KG1 (cell line): Measurements from ENCODE around the gene LCK.
A peak's percentile ranks its signal among the peaks of the same experiment; 100 is the strongest.

Source experiments
- DNase-seq: peaks from one replicate; lab custom pipeline; 2025; lab: John Stamatoyannopoulos, UW

LCK gene

DNA sequence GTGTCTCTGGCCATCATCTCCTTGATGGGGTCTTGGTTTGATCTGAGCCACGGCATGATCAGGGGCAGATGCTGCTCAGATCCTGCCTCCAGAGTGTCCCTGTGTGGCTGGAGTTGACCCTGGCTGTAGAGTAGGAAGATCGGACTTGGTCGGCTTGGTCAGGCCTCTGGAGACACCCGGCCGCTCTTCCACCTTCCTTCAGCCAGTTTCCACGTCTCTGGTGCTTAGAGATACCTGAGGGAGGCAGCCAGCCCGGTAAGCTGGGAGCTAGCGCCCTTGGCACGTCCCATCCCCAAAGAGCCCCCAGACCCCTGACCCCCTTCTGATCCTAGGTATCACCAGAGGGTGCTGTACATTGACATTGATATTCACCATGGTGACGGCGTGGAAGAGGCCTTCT lies 76.1 kb downstream of the LCK start:
- DNase-seq, result no peak

- DNase-seq, result no peak
Measured at GRCh38 chr1:32329931-32330466, 78.9 kb downstream of the LCK start.

GRCh38 chr1:32330558-32331151 lies 79.6 kb downstream of the LCK start:
- no peak for DNase-seq

DNA sequence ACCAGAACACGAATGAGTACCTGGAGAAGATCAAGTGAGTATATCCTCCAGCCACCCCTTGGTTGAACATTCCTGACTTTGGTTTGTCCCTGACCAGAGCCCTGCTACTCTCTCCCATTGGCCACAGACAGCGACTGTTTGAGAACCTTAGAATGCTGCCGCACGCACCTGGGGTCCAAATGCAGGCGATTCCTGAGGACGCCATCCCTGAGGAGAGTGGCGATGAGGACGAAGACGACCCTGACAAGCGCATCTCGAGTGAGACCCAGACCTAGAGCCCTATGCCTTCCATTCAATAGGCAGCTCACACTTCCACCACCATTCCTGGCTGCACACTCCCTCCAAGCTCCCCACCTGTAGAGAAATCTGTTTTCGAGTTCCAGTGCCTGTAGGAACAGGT lies 80.5 kb downstream of the LCK start:
- no peak for DNase-seq

DNA sequence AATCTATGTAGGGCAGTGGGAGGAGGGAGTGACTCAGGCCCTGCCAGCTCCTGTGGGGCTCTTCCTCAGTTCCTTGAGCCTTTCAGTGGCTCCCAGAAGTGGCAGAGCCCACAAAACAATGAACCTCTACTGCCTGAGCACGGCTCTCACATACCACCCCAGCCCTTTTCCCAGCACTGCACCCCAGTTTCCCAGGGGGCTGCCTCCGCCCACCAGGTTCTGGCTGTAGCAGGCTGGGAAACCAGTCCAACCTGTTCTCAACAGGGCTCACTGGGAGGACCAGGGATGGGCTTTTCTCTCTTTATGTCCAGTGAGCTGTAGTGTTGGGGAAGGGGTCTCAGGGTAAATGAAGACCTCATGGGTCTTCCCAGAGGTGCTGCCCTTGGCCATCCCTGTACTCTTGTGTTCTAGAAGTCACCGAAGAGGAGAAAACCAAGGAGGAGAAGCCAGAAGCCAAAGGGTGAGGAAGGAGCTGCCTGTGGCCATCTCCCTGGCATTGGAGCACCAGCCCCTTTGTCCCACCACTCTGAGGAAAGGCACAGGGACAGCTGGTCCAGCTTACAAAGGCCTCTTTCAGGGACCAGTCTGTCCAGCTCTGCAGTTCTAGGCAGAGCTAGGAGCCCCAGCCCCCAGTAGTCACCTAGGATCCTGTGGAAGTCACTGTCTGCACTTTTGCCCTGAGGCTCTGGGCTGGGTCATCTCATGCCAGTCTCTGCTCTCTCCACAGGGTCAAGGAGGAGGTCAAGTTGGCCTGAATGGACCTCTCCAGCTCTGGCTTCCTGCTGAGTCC lies 81.4 kb downstream of the LCK start:
- no peak for DNase-seq

- DNase-seq, result no peak
Measured at GRCh38 chr1:32333251-32333963, 82.3 kb downstream of the LCK start.

DNA sequence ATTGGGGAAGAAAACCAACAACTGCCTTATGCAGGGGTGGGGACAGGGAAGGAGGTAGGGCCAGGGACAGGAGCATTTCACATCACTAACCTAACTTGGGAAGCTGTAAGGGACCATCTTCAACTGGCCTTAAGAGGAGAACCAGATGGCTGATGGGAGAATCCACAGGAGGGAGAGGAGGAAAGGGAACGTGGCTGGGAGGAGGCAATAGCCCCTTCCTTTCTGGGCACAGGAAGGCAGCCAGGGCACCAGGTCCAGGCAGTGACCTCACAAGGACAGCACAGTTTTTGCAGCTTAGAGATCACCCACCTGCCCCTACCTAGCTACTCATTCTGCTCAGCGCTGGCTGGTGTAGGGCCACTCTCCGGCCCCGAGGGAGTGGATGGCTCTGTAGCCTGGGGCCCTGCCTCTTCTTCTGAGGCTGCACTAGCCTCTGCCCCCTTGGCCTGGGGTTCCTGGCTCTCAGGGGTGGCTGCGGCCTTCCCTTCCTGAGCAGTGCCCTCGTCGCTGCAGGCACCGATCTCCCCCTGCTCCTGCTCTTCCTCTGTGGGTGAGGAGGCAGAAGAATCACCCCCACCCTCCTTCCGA lies 83.3 kb downstream of the LCK start:
- no peak for DNase-seq

DNA sequence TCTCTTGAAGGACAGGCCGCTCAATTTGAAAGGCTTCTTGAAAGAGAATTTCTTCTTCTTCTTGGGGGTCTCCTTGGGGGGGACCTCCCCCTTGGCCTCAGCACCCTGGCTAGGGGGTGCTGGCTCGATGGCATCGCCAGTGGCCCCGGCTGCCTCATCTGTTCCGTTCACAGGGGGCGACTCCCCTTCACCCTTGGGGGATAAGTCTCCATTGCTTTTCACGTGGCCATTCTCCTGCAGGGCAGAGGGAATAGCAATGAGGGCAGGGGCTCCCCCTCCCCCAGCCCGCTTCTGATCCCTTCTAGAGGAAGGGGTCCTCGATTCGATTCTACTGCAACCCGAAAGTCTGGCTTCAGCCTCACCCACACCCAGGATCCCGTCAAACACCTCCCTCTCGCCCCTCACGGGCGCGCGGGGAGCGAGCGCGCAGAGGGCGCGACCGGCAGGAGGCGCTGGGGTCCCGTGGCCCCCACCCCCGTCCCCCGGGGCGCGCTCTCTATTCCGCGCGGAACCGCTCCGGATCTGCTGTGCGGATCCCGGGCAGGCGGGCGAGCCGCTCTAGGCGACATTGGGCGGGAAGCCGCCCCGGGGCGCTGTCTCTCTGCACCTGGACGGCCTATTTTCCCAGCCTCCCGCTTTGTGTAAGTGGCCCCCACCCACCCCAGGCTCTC lies 83.9 kb downstream of the LCK start:
- peak; percentile 24 for DNase-seq

- DNase-seq, result no peak
Measured at GRCh38 chr1:32335535-32335789, 84.4 kb downstream of the LCK start.
